Lower leg skin (tissue), 3 donors: ENCODE data around the gene NME5.

ENCODE experiments used
- CTCF ChIP-seq, 3 donors: fragments of 450-650 bp; IDR thresholded peaks; one replicate each; pipeline ENCODE4 v1.5.1; 2016; ENCODE audit warnings: antibody characterized with exemption in 3 of 3, mild to moderate bottlenecking in 3 of 3, moderate library complexity in 2 of 3
- POLR2A ChIP-seq, 2 donors: fragments of 450-650 bp; IDR thresholded peaks; one replicate each; pipeline ENCODE4 v1.6.1; 2016 to 2017; ENCODE audit warnings: antibody characterized with exemption in 2 of 2, mild to moderate bottlenecking in 1 of 2, moderate library complexity in 1 of 2

DNA sequence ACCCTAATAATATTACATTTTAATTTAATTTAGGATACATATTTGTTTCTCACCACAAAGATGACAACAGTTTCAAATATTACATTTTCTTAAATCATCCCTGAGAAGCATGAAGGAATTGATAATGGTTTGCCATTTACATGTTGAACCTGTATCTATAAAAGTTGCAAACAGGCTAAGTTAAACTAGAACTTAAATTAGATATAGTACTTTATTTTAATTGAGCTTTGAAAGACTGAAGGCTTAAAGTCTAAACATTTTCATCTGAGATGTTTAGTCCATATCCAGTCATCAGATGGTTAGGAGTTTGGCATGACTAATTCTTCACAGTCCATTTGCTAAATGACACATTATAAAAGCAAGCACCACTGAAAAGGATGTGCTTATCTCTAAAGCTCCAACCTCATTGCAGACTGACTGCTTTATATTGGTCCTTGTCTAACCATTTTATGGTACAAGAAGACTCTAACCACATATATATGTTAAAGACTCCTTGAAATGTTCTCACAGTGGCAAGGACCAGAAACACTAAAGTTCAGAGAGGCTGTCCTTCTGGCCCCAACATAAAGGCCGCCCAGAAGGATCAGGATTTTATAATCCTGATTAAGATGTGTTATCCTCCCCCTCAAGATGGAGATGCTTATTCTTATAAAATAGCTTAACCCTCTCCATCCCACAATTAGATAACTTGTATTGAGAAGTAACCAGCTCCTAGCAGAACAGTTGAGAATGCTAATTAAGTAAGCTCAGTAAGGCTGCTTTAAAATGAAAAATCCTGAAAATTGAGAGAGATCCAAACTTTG is 29.6 kb downstream of the NME5 start:
- no peak for TF ChIP-seq CTCF (IDR thresholded peaks at IDR 0.05)
- TF ChIP-seq POLR2A (IDR thresholded peaks at IDR 0.05) = no peak
